HL-60 (cell line): Measurements from ENCODE around the gene SRPK2.

Experiments used
- DNase-seq, 2 experiments: peaks; one replicate each; pipeline ENCODE4 v3.0.0-alpha.2; 2010 to 2020; ENCODE audit warnings: low read depth in 1 of 2, low spot score in 1 of 2
- H3K27ac ChIP-seq: fragments of 250-450 bp; sonication (Bioruptor Pico); replicated peaks from 2 replicates; pipeline ENCODE4 v1.5.1; 2020; ENCODE audit warnings: mild to moderate bottlenecking, moderate library complexity
- H3K27me3 ChIP-seq: fragments of 250-450 bp; sonication (Bioruptor Pico); 2 replicates; pipeline ENCODE4 v1.5.1; 2021; ENCODE audit warnings: mild to moderate bottlenecking, moderate library complexity; ENCODE audit not compliant: insufficient read depth, poor library complexity, severe bottlenecking
- H3K4me3 ChIP-seq: replicated peaks from 2 replicates; pipeline ENCODE4 v1.5.1; 2011; ENCODE audit warnings: mild to moderate bottlenecking, control low read depth, low read length; ENCODE audit not compliant: insufficient read depth
- CTCF ChIP-seq: IDR thresholded peaks from one replicate; pipeline ENCODE4 v1.5.1; 2011; ENCODE audit warnings: low read length, control low read depth, inconsistent platforms; ENCODE audit not compliant: insufficient read depth
- GABPA ChIP-seq: IDR thresholded peaks from 2 replicates; pipeline ENCODE4 v1.6.1; 2012; ENCODE audit warnings: low read depth
- POLR2AphosphoS5 ChIP-seq: IDR thresholded peaks from 2 replicates; pipeline ENCODE4 v1.6.1; 2012; ENCODE audit warnings: low read depth
- REST ChIP-seq: IDR thresholded peaks from 2 replicates; pipeline ENCODE4 v1.6.1; 2012; ENCODE audit warnings: low read depth; ENCODE audit not compliant: insufficient replicate concordance
- SPI1 ChIP-seq: IDR thresholded peaks from 2 replicates; pipeline ENCODE4 v1.6.1; 2012; ENCODE audit warnings: low read depth, mild to moderate bottlenecking, borderline replicate concordance

The SRPK2 gene

GRCh38 chr7:105256761-105257231 is 131.9 kb downstream of the SRPK2 start:
- TF ChIP-seq POLR2AphosphoS5: no peak
- no peak for TF ChIP-seq GABPA
- no peak for TF ChIP-seq REST
- no peak for TF ChIP-seq CTCF
- Histone ChIP-seq H3K4me3 (no peak overlapping the region), H3K27ac (no peak overlapping the region), H3K27me3 (no peaks in the 10 kb centered on the region)
- DNase-seq: no peak

- TF ChIP-seq GABPA (no peak), CTCF (no peak), SPI1 (no peak), REST (no peak), POLR2AphosphoS5 (no peak)
- Histone ChIP-seq H3K27ac (no peak overlapping the region), H3K4me3 (no peak overlapping the region), H3K27me3 (no peaks in the 10 kb centered on the region)
- no peak for DNase-seq
Measured at GRCh38 chr7:105250706-105251105, 138.0 kb downstream of the SRPK2 start.

GRCh38 chr7:105250239-105250638 is 138.5 kb downstream of the SRPK2 start:
- DNase-seq: no peak

More at GRCh38 chr7:105250239-105250638, 138.5 kb downstream of the SRPK2 start:
- Histone ChIP-seq H3K27me3 (no peaks in the 10 kb centered on the region), H3K27ac (no peak overlapping the region), H3K4me3 (no peak overlapping the region)
- TF ChIP-seq CTCF (no peak), SPI1 (no peak), GABPA (no peak), POLR2AphosphoS5 (no peak), REST (no peak)
